Activated CD8-positive, alpha-beta memory T cell treated with anti-CD3 and anti-CD28 coated beads, Interleukin-2, amount 50 U/mL, for 1 hour (primary cell): ENCODE data around the gene GDE1.

Experiments
- DNase-seq: peaks from one replicate; pipeline ENCODE4 v3.0.0-alpha.2; 2020; ENCODE audit errors: extremely low read depth

GDE1 gene

GRCh38 chr16:19524356-19524615 lies 2.4 kb upstream of the GDE1 start:
- no peak for DNase-seq

- peak; percentile 77 for DNase-seq
Observed at GRCh38 chr16:19523559-19524355, 1.9 kb upstream of the GDE1 start, which contains the start of gene CCP110. Gene CCP110, plus strand, starts transcription at chr16:19523942. Its CDS starts 3,940 bp downstream, at chr16:19527882.

GRCh38 chr16:19523184-19523558 lies 1.3 kb upstream of the GDE1 start:
- no peak for DNase-seq

GRCh38 chr16:19522760-19523159 lies 862 bp upstream of the GDE1 start:
- DNase-seq = no peak

- no peak for DNase-seq
Observed at GRCh38 chr16:19522397-19522732, 467 bp upstream of the GDE1 start.

- DNase-seq = no peak
Observed at GRCh38 chr16:19520861-19521331, 1.0 kb downstream of the GDE1 start.

- no peak for DNase-seq
Observed at GRCh38 chr16:19518388-19518787, 3.5 kb downstream of the GDE1 start.

GRCh38 chr16:19517424-19518089 lies 4.3 kb downstream of the GDE1 start:
- DNase-seq = no peak

GRCh38 chr16:19515757-19516156 lies 6.1 kb downstream of the GDE1 start:
- DNase-seq = no peak

GRCh38 chr16:19513377-19514053 lies 8.4 kb downstream of the GDE1 start:
- DNase-seq = no peak

GRCh38 chr16:19512297-19512696 lies 9.6 kb downstream of the GDE1 start:
- DNase-seq = no peak

GRCh38 chr16:19507867-19508266 lies 14.0 kb downstream of the GDE1 start:
- no peak for DNase-seq

GRCh38 chr16:19506965-19507364 lies 14.9 kb downstream of the GDE1 start:
- no peak for DNase-seq

GRCh38 chr16:19505600-19506303 lies 16.1 kb downstream of the GDE1 start:
- DNase-seq = no peak

- no peak for DNase-seq
Observed at GRCh38 chr16:19503461-19504075, 18.3 kb downstream of the GDE1 start.

- DNase-seq = no peak
Observed at GRCh38 chr16:19502395-19503131, 19.3 kb downstream of the GDE1 start.

GRCh38 chr16:19499481-19499880 lies 22.4 kb downstream of the GDE1 start:
- DNase-seq = no peak

GRCh38 chr16:19499006-19499405 lies 22.9 kb downstream of the GDE1 start:
- no peak for DNase-seq

GRCh38 chr16:19497176-19497575 lies 24.7 kb downstream of the GDE1 start:
- no peak for DNase-seq

GRCh38 chr16:19490619-19491018 lies 31.3 kb downstream of the GDE1 start:
- no peak for DNase-seq

- DNase-seq = no peak
Observed at GRCh38 chr16:19488213-19488640, 33.7 kb downstream of the GDE1 start.
